PC-3 (cell line): Measurements from ENCODE around the gene FOXP1.

Source experiments
- EZH2 ChIP-seq: fragments of 300-600 bp; sonication (generic); IDR thresholded peaks from one replicate; pipeline ENCODE4 v1.6.1; 2017; ENCODE audit warnings: antibody characterized with exemption, mild to moderate bottlenecking, low read length; ENCODE audit not compliant: unreplicated experiment
- EZH2phosphoT487 ChIP-seq: fragments of 300-600 bp; sonication (generic); IDR thresholded peaks from 2 replicates; pipeline ENCODE4 v1.6.1; 2018; ENCODE audit warnings: mild to moderate bottlenecking, antibody characterized with exemption, low read length, borderline replicate concordance
- TF ChIP-seq, protein P1 (sequence below): fragments of 300-600 bp; sonication (generic); conservative IDR thresholded peaks from 2 replicates; pipeline ENCODE4 v1.5.1; 2017; ENCODE audit warnings: antibody characterized with exemption, low read depth, mild to moderate bottlenecking, low read length

DNA sequence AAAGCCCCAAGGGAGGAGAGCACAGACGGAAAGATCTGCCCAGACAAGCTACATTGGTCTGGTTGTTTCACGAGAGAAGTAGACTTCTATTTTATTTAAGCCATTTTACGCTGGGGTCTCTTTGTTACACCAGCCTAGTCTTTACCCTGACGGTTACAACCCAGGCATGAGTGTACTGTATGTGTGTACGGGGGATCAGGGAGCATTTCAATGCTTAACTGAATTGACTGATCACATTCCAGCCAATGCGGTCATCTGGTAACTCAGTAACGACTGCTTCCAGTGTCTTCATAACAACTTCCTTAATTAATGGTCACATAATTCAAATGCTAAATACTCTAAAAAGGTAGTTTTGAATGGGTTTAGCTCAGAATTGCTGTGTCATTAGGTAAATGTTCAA, 288.6 kb downstream of the FOXP1 start:
- TF ChIP-seq, protein P1, sequence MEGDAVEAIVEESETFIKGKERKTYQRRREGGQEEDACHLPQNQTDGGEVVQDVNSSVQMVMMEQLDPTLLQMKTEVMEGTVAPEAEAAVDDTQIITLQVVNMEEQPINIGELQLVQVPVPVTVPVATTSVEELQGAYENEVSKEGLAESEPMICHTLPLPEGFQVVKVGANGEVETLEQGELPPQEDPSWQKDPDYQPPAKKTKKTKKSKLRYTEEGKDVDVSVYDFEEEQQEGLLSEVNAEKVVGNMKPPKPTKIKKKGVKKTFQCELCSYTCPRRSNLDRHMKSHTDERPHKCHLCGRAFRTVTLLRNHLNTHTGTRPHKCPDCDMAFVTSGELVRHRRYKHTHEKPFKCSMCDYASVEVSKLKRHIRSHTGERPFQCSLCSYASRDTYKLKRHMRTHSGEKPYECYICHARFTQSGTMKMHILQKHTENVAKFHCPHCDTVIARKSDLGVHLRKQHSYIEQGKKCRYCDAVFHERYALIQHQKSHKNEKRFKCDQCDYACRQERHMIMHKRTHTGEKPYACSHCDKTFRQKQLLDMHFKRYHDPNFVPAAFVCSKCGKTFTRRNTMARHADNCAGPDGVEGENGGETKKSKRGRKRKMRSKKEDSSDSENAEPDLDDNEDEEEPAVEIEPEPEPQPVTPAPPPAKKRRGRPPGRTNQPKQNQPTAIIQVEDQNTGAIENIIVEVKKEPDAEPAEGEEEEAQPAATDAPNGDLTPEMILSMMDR, result no peak
- TF ChIP-seq EZH2, result no peak
- no peak for TF ChIP-seq EZH2phosphoT487
